Epithelial cell of proximal tubule (primary cell): ENCODE results near the gene SPATC1L. TPM values are rescaled to one million over a fixed set of nuclear protein-coding genes. Genes with fewer than 3 reads are reported as not detected.

ENCODE experiments used
- DNase-seq: peaks from one replicate; pipeline ENCODE4 v3.0.0-alpha.2; 2011; ENCODE audit warnings: low read depth
- H3K4me3 ChIP-seq: 2 replicates; pipeline ENCODE4 v1.5.1; 2011; ENCODE audit warnings: low read depth, mild to moderate bottlenecking, low read length
- total RNA-seq: library from RNA; depleted of rRNA; stranded (reverse); fragments of >200 nt; gene quantifications from 2 replicates; pipeline ENCODE4 v1.2.3, GENCODE V29; 2015
- TF ChIP-seq, protein P1 (sequence below): conservative IDR thresholded peaks from 2 replicates; pipeline ENCODE4 v1.5.1; 2012; ENCODE audit warnings: low read depth, mild to moderate bottlenecking, low read length

SPATC1L gene
- total RNA-seq, 1 donor from 2014 or later, result 22.0 TPM

DNA sequence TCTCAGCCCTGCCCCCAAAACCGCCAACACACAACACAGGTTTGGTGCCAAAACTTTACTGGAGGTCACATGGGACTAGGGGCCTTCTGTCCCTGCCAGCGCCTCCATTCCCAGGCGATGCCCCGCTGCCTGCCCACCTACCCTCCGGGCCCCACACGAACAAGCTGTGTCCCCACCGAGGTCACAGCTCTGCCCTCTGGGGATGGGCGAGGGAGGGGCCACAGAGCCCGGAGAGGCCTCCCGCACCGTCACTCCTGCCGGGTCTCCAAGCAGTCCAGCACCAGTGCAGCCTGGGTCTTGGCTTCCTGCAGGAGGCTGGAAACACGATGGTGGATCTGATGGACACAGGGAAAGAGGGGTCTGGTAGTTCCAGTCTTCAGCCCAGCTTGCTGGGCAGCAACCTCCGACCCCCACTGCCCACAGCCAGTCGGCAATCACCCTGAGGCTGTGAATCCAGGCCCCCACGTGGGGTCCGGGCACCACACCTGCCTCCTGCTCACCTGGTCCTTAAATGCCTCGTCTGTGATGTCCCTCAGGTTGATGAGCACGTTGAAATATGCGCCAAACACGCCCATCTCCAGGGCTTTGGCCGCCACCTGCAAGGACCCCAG, 47.4 kb downstream of the SPATC1L start:
- no peak for DNase-seq
- TF ChIP-seq, protein P1, sequence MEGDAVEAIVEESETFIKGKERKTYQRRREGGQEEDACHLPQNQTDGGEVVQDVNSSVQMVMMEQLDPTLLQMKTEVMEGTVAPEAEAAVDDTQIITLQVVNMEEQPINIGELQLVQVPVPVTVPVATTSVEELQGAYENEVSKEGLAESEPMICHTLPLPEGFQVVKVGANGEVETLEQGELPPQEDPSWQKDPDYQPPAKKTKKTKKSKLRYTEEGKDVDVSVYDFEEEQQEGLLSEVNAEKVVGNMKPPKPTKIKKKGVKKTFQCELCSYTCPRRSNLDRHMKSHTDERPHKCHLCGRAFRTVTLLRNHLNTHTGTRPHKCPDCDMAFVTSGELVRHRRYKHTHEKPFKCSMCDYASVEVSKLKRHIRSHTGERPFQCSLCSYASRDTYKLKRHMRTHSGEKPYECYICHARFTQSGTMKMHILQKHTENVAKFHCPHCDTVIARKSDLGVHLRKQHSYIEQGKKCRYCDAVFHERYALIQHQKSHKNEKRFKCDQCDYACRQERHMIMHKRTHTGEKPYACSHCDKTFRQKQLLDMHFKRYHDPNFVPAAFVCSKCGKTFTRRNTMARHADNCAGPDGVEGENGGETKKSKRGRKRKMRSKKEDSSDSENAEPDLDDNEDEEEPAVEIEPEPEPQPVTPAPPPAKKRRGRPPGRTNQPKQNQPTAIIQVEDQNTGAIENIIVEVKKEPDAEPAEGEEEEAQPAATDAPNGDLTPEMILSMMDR, result no peak
- no peak overlapping the region for H3K4me3 ChIP-seq

DNA sequence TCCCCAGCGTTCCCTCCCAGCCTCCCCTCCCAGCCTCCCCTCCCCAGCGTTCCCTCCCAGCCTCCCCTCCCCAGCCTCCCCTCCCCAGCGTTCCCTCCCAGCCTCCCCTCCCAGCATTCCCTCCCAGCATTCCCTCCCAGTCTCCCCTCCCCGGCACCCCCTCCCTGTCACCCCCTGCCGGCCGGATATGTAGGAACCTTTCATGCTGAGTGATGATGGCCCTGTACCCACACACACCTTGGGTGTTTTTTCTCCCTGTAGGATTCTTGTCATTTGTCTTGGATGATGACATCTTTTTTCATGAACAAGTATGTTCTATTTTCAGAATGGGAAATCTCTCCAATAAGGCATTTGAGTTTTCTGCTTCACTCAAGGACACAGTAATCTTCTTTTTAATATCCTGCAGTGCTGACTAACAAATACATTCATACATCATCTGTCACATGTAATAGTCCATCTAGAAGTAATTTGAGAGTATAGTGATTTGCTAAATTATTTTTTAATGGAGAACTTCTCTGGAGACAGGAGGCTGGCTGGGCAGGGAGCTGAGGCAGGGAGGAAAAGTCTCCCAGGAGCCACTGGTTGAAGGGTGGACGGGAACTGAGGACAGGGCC, 48.4 kb downstream of the SPATC1L start:
- H3K4me3 ChIP-seq, result no peak overlapping the region
- DNase-seq, result no peak
- TF ChIP-seq, protein P1, result no peak

DNA sequence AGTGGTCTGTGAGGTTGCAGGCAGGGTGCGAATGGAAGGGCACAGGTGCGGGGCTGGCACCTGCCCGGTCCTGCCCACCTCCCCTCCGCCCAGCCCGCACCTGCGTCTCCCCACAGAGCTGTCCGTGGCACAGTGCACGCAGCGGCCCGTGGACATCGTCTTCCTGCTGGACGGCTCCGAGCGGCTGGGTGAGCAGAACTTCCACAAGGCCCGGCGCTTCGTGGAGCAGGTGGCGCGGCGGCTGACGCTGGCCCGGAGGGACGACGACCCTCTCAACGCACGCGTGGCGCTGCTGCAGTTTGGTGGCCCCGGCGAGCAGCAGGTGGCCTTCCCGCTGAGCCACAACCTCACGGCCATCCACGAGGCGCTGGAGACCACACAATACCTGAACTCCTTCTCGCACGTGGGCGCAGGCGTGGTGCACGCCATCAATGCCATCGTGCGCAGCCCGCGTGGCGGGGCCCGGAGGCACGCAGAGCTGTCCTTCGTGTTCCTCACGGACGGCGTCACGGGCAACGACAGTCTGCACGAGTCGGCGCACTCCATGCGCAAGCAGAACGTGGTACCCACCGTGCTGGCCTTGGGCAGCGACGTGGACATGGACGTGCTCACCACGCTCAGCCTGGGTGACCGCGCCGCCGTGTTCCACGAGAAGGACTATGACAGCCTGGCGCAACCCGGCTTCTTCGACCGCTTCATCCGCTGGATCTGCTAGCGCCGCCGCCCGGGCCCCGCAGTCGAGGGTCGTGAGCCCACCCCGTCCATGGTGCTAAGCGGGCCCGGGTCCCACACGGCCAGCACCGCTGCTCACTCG, 52.2 kb downstream of the SPATC1L start:
- TF ChIP-seq, protein P1, result no peak
- no peak overlapping the region for H3K4me3 ChIP-seq
- DNase-seq, result no peak

DNA sequence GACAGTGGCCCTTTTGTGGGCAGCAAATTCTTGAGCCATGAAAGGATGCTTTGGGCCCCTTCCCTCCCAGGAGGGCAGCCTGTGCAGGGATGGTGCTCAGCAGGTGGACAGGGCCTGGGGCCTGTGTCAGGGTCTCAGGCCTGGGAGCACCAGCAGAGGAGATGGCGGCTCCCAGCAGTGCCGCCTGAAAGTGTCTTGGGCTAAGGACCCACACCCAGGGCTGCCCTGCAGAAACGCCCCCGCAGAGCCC, 52.7 kb downstream of the SPATC1L start:
- DNase-seq, result no peak
- H3K4me3 ChIP-seq, result no peak overlapping the region
- TF ChIP-seq, protein P1, result no peak

DNA sequence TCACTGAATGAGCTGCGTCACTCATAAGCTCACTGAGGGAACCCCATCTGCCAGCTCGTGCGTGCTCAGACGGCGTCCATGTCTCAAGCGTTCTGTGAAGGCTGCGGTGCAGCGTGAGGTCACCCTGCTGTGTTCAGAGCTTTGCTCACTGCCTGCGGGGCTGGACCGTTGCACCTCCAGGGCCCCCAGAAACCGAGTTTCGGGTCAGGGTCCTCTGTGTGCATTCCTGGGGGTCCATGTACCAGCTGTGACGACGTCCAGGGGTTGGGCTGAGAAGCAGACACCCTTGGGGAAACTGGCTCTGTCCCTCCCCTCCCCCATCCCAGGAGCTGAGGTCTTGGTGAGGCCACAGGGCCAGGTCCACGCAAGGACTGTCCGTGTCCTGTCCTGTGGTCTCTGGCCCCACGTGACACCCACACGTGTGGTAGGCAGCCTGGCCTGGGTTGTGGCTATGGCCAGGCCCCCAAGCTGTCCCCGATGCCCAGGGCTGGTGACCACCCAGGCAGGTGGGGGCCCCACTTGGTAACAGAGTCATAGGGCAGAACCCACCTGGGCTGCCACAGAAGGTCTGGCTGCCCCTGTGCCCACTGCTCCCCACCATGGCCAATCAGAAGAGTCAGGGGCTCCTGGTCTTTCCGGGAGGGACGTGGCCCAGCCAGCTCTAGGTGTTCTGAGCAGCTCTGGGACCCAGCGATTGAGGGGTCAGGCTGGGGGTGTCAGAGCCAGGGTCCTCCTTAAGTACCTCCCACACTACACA, 53.2 kb downstream of the SPATC1L start:
- no peak for DNase-seq
- TF ChIP-seq, protein P1, result no peak
- H3K4me3 ChIP-seq, result no peak overlapping the region

DNA sequence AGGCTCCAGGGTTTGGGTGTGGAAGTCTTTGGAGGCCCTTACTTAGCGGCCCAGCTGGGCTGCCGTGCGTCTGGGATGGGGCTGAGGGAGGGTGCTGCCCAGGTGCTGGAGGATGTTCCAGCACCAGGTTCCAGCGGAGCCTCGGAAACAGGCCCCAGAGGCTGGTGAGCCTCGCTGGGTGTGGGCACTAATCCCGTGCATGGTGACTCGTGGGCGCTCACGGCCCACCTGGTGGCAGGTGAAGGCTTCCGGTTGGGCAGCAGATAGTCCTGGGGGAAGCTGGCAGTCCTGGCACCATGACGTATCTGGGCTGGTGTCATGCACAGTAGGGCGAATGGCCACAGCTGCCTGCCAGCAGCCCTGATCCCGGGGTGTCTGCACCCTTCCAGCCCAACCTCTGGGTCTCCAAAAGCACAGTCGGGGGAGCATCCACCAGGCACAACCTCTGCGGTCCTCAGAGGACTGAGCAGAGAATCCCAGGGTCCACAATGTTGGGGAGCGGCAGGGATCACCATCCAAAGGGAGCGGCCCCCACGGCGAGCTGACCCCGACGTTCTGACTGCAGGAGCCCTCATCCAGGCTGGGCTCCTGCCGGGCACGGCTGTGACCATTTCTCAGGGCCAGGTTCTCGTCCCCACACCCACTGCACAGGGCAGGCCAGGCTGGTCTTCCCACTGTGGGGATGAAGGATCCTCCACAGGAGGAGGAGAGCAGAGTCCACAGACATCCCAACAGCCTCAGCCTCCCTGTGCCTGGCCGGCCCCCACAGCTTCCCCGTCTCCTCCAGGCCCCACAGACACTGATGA, 54.2 kb downstream of the SPATC1L start:
- TF ChIP-seq, protein P1, result no peak
- H3K4me3 ChIP-seq, result no peak overlapping the region
- no peak for DNase-seq
